ENCODE data around the gene LMBR1L.
A peak's percentile ranks its signal among the peaks of the same experiment; 100 is the strongest.

The LMBR1L gene

DNA sequence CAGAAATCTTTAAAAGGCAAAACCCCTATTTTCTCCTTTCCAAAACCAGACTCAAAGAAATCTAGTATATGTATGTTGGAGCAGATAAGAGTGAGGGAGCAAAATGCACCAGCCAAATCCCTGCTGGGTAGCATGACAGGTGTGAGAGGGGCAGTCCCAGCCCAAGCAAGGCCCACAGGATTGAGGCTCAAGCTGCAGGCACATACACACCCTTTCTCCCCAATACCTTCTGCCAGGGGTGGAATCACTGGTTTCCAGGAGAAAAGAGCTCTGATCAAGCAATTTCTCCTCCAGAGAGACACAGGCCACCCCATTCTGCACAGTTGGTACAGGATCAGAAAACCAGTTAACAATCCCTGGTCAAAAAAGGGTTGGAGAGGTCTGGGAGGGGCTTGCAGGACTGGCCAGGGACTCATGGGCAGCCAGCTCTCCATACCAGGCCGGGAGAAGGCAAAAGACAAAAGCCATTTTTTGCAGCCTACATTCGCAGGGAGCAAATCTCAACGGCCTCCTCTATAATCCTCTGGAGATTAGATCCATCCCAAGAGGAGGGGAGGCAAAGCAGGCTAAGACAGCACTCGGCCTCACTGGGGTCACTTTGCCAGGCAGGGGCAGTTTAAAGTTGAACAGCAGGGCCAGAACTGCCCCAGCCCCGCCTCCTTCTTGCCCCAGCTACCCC is 52.1 kb downstream of the LMBR1L start (continued):
- TF ChIP-seq, protein P1, sequence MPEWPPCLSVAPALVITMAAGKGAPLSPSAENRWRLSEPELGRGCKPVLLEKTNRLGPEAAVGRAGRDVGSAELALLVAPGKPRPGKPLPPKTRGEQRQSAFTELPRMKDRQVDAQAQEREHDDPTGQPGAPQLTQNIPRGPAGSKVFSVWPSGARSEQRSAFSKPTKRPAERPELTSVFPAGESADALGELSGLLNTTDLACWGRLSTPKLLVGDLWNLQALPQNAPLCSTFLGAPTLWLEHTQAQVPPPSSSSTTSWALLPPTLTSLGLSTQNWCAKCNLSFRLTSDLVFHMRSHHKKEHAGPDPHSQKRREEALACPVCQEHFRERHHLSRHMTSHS (tag by site-specific recombination; IDR thresholded peaks at IDR 0.05), result no peak
- no peak for TF ChIP-seq MZF1 (tag by site-specific recombination; IDR thresholded peaks at IDR 0.05; ENCODE audit: borderline replicate concordance)

DNA sequence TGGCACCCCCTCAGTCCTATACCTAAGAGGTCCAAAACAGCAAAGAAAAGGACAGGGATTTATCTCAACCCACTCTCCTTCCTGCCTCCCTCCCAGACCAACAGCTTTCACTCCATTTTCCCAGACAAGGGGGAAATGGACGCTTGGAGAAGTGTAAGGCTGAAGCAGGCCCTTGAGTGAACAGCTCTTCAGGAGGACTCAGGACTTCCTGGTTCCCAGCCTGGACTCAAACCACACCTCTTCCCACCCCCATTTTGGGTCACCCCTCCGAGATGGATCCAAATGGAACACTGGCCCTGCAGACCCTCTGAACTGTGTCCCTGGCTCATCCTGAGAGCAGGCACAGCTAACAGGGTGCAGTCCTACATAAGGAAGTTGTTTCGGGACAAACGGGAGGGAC is 52.8 kb downstream of the LMBR1L start:
- H3K36me3 ChIP-seq (ENCODE audit: control insufficient read depth in 2 of 2, insufficient read depth in 1 of 2, low read length in 2 of 2), result peaks cover 13 to 30% of the 10 kb centered on the region in 2 experiments; a peak in 2 of 3 replicates
- POLR2A ChIA-PET, result interaction anchor here (0.9 to 3.6 kb wide), 5 partner anchors 10 to 130 kb away, joined by 3 to 26 read pairs (median 3); partner anchors contain the start of genes ARF3, LMBR1L, TUBA1A and TUBA1B
- peak; percentile 33; the same call in 1 of the 2 replicates for TF ChIP-seq ZBTB17 (tag by site-specific recombination; IDR thresholded peaks at IDR 0.05)
- no peak for TF ChIP-seq ZNF404 (tag by site-specific recombination; IDR thresholded peaks at IDR 0.05)
- peak; percentile 27 for TF ChIP-seq ZNF335 (tag by site-specific recombination; conservative IDR thresholded peaks at IDR 0.05)
- TF ChIP-seq, protein P2, sequence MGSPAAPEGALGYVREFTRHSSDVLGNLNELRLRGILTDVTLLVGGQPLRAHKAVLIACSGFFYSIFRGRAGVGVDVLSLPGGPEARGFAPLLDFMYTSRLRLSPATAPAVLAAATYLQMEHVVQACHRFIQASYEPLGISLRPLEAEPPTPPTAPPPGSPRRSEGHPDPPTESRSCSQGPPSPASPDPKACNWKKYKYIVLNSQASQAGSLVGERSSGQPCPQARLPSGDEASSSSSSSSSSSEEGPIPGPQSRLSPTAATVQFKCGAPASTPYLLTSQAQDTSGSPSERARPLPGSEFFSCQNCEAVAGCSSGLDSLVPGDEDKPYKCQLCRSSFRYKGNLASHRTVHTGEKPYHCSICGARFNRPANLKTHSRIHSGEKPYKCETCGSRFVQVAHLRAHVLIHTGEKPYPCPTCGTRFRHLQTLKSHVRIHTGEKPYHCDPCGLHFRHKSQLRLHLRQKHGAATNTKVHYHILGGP (tag by site-specific recombination; IDR thresholded peaks at IDR 0.05), result no peak
- TF ChIP-seq, protein P3, sequence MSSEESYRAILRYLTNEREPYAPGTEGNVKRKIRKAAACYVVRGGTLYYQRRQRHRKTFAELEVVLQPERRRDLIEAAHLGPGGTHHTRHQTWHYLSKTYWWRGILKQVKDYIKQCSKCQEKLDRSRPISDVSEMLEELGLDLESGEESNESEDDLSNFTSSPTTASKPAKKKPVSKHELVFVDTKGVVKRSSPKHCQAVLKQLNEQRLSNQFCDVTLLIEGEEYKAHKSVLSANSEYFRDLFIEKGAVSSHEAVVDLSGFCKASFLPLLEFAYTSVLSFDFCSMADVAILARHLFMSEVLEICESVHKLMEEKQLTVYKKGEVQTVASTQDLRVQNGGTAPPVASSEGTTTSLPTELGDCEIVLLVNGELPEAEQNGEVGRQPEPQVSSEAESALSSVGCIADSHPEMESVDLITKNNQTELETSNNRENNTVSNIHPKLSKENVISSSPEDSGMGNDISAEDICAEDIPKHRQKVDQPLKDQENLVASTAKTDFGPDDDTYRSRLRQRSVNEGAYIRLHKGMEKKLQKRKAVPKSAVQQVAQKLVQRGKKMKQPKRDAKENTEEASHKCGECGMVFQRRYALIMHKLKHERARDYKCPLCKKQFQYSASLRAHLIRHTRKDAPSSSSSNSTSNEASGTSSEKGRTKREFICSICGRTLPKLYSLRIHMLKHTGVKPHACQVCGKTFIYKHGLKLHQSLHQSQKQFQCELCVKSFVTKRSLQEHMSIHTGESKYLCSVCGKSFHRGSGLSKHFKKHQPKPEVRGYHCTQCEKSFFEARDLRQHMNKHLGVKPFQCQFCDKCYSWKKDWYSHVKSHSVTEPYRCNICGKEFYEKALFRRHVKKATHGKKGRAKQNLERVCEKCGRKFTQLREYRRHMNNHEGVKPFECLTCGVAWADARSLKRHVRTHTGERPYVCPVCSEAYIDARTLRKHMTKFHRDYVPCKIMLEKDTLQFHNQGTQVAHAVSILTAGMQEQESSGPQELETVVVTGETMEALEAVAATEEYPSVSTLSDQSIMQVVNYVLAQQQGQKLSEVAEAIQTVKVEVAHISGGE (tag by site-specific recombination; conservative IDR thresholded peaks at IDR 0.05; ENCODE audit: low read depth), result no peak
- peak; percentile 70 for TF ChIP-seq PRDM1 (tag by site-specific recombination; IDR thresholded peaks at IDR 0.05)
- no peak for TF ChIP-seq ZNF174 (tag by site-specific recombination; IDR thresholded peaks at IDR 0.05)
- no peak for TF ChIP-seq ZNF155 (tag by site-specific recombination; IDR thresholded peaks at IDR 0.05)
- no peak for TF ChIP-seq ZNF426 (tag by site-specific recombination; IDR thresholded peaks at IDR 0.05)
- no peak for TF ChIP-seq ZNF837 (tag by site-specific recombination; IDR thresholded peaks at IDR 0.05)
- TF ChIP-seq SP2 (tag by site-specific recombination; IDR thresholded peaks at IDR 0.05), result no peak
- no peaks in the 10 kb centered on the region for H3K9me3 ChIP-seq (ENCODE audit: control insufficient read depth, insufficient read depth, low read depth, low read length)
- H3K27ac ChIP-seq (ENCODE audit: extremely low read depth, low read depth, low read length), result peak overlapping the region; percentile 35
- CTCF ChIA-PET, result interaction anchor here (0.6 to 2.4 kb wide), 6 partner anchors 12 to 40 kb away, joined by 3 to 18 read pairs (median 4); no protein-coding TSS in a partner anchor
- H3K4me3 ChIP-seq (ENCODE audit: low read depth, low read length), result peak overlapping the region; percentile 95
- H3K4me1 ChIP-seq (ENCODE audit: control insufficient read depth, insufficient read depth, low read length), result peaks cover 11% of the 10 kb centered on the region

DNA sequence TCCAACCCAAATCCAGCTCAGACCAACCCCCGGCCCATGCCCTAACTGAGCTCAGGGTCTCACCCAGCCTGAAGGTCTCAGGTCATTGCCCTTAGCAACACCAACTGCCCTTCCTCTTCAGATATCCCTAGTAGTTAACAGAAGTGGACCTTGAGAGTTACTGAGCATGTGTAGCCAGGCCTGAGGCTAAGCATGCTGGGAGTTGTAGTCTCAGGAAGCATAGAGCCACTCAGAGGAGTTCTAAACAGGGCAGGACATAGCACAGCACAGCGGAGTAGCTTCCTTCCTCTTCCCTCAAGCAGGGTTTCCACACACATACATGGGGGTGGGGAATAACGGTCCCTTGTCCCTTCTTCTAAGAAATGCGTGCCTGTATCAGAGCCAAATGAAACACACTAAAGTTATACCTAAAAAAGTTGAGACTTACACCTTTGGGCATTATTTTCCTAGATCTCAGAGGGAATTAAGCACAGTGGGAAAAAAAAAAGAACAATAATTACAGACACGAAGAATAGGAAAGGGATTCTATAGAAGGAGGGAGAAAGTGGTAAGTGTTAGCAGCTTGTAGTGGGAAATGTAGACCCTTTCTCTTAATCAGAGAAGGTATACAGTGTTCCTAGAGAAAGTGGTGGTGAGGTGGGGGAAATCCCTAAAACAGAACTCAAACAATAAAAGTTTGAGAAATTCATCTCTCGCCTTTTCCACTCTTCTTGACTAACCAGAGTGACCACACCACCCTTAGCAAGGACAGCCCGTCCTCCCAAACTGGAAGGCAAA is 54.5 kb downstream of the LMBR1L start:
- no peak overlapping the region for H3K27ac ChIP-seq (ENCODE audit: extremely low read depth, low read depth, low read length)
- no peak overlapping the region for H3K4me3 ChIP-seq (ENCODE audit: low read depth, low read length)
- H3K4me1 ChIP-seq (ENCODE audit: control insufficient read depth, insufficient read depth, low read length), result peaks cover 11% of the 10 kb centered on the region
- CTCF ChIA-PET, result interaction anchor here (0.6 to 2.4 kb wide), 8 partner anchors 10 to 207 kb away, joined by 3 to 18 read pairs (median 5); no protein-coding TSS in a partner anchor
- no peaks in the 10 kb centered on the region for H3K9me3 ChIP-seq (ENCODE audit: control insufficient read depth, insufficient read depth, low read depth, low read length)
- peaks cover 23 to 48% of the 10 kb centered on the region in 2 experiments for H3K36me3 ChIP-seq (ENCODE audit: control insufficient read depth in 2 of 2, insufficient read depth in 1 of 2, low read length in 2 of 2)
- POLR2A ChIA-PET, result interaction anchor here (0.8 to 1.6 kb wide), 4 partner anchors 14 to 75 kb away, joined by 3 to 7 read pairs (median 4); partner anchors contain the start of genes RHEBL1 and TUBA1B
- TF ChIP-seq ZNF670 (tag by site-specific recombination; IDR thresholded peaks at IDR 0.05; ENCODE audit: low read depth) (no peak), ZNF169 (tag by site-specific recombination; IDR thresholded peaks at IDR 0.05) (no peak), TRIM28 (IDR thresholded peaks at IDR 0.05; ENCODE audit: borderline replicate concordance, low read length) (peak; percentile 43; the same call in 1 of the 2 replicates), ZNF530 (tag by site-specific recombination; IDR thresholded peaks at IDR 0.05; ENCODE audit: low read depth) (no peak), ZBTB21 (tag by site-specific recombination; IDR thresholded peaks at IDR 0.05) (no peak)
- TF ChIP-seq, protein P4, sequence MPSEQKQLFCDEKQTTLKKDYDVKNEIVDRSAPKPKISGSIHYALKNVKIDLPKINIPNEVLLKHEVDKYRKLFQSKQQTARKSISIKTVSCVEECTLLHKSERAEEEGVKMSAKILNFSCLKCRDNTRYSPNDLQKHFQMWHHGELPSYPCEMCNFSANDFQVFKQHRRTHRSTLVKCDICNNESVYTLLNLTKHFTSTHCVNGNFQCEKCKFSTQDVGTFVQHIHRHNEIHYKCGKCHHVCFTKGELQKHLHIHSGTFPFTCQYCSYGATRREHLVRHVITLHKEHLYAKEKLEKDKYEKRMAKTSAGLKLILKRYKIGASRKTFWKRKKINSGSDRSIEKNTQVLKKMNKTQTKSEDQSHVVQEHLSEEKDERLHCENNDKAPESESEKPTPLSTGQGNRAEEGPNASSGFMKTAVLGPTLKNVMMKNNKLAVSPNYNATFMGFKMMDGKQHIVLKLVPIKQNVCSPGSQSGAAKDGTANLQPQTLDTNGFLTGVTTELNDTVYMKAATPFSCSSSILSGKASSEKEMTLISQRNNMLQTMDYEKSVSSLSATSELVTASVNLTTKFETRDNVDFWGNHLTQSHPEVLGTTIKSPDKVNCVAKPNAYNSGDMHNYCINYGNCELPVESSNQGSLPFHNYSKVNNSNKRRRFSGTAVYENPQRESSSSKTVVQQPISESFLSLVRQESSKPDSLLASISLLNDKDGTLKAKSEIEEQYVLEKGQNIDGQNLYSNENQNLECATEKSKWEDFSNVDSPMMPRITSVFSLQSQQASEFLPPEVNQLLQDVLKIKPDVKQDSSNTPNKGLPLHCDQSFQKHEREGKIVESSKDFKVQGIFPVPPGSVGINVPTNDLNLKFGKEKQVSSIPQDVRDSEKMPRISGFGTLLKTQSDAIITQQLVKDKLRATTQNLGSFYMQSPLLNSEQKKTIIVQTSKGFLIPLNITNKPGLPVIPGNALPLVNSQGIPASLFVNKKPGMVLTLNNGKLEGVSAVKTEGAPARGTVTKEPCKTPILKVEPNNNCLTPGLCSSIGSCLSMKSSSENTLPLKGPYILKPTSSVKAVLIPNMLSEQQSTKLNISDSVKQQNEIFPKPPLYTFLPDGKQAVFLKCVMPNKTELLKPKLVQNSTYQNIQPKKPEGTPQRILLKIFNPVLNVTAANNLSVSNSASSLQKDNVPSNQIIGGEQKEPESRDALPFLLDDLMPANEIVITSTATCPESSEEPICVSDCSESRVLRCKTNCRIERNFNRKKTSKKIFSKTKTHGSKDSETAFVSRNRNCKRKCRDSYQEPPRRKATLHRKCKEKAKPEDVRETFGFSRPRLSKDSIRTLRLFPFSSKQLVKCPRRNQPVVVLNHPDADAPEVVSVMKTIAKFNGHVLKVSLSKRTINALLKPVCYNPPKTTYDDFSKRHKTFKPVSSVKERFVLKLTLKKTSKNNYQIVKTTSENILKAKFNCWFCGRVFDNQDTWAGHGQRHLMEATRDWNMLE (tag by site-specific recombination; conservative IDR thresholded peaks at IDR 0.05; ENCODE audit: low read depth), result no peak
- TF ChIP-seq, protein P5, sequence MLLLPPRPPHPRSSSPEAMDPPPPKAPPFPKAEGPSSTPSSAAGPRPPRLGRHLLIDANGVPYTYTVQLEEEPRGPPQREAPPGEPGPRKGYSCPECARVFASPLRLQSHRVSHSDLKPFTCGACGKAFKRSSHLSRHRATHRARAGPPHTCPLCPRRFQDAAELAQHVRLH (tag by site-specific recombination; IDR thresholded peaks at IDR 0.05), result no peak
